IPS-20b (cell line): ENCODE results near the gene CKB.

Source experiments
- H3K27ac ChIP-seq: one replicate; pipeline ENCODE4 v1.5.1; 2013; ENCODE audit warnings: low read length
- H3K27me3 ChIP-seq: 2 replicates; pipeline ENCODE4 v1.6.1; 2013; ENCODE audit warnings: mild to moderate bottlenecking, low read length, inconsistent platforms; ENCODE audit not compliant: insufficient read depth
- H3K36me3 ChIP-seq: 2 replicates; pipeline ENCODE4 v1.6.1; 2013; ENCODE audit warnings: low read depth, mild to moderate bottlenecking, inconsistent platforms, low read length, moderate library complexity; ENCODE audit not compliant: insufficient read depth
- H3K4me1 ChIP-seq: 2 replicates; pipeline ENCODE4 v1.6.1; 2013; ENCODE audit warnings: mild to moderate bottlenecking, control low read depth, inconsistent platforms, low read length, moderate library complexity; ENCODE audit not compliant: insufficient read depth
- H3K4me3 ChIP-seq: 2 replicates; pipeline ENCODE4 v1.5.1; 2013; ENCODE audit warnings: mild to moderate bottlenecking, low read length, inconsistent platforms
- H3K9ac ChIP-seq: 2 replicates; pipeline ENCODE4 v1.6.1; 2013; ENCODE audit warnings: low read depth, mild to moderate bottlenecking, inconsistent platforms, low read length, moderate library complexity
- H3K9me3 ChIP-seq: 2 replicates; pipeline ENCODE4 v1.6.1; 2013; ENCODE audit warnings: mild to moderate bottlenecking, low read depth, low read length, inconsistent platforms; ENCODE audit not compliant: insufficient read depth

The CKB gene

DNA sequence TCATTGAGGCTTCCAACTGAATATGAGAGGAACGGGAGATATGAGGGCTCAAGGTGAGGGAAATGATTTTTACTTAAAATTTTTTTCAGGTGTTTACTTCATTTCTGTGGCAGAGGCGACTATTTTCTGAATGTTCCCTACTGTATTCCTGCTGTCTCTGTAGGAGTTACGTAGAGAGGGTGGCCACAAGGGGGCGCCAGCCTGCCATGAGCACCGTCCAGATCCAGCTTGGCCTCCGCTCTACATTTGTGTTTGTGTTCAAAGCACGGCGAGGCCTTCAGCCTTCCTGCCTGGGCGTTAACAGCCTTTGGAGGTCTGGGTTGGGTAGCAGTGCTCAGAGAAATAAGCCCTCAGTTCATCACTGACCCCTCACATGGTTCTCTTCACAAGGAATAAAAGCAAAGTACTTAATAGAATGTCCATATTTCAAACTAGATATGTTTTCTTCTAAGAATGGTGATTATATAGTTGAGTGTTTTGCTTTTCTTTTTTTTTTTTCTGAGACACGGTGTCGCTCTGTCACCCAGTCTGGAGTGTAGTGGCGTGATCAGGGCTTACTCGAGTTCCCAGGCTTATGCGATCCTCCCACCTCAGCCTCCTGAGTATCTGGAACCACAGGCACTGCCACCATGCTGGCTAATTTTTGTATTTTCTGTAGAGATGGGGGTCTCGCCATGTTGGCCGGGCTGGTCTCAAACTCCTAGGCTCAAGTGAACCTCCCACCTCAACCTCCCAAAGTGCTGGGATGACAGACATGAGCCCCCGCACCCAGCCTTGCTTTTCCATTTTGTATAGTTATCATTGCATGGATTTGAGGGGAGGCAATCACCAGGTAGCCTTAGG lies 22.3 kb downstream of the CKB start:
- Histone ChIP-seq H3K36me3 (peaks cover 72% of the 10 kb centered on the region), H3K27me3 (no peaks in the 10 kb centered on the region), H3K9me3 (no peaks in the 10 kb centered on the region), H3K9ac (no peak overlapping the region), H3K4me1 (no peaks in the 10 kb centered on the region), H3K27ac (no peak overlapping the region), H3K4me3 (no peak overlapping the region)

DNA sequence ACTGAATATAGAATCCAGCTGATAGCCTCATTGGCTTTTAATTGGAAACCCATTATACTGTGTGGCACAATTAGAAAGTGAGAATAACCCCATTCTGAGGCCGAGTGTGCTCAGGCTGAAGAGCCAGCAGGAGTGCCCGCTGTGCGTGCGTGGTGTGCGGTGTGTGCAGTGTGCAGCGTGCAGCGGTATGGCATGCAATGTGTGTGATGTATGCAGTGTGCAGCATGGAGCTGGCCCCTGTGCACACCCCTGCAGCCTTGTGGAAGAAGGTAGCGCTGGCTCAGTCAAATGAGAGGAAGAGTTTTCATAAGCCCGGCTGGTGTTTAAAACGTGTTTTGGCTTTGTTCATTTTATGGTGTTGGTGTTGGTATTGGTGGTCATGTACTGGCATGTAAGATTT lies 22.9 kb downstream of the CKB start:
- no peak overlapping the region for H3K9ac ChIP-seq
- no peak overlapping the region for H3K4me3 ChIP-seq
- H3K4me1 ChIP-seq = no peaks in the 10 kb centered on the region
- H3K27ac ChIP-seq = no peak overlapping the region
- no peaks in the 10 kb centered on the region for H3K27me3 ChIP-seq
- H3K9me3 ChIP-seq = no peaks in the 10 kb centered on the region
- peaks cover 72% of the 10 kb centered on the region for H3K36me3 ChIP-seq

DNA sequence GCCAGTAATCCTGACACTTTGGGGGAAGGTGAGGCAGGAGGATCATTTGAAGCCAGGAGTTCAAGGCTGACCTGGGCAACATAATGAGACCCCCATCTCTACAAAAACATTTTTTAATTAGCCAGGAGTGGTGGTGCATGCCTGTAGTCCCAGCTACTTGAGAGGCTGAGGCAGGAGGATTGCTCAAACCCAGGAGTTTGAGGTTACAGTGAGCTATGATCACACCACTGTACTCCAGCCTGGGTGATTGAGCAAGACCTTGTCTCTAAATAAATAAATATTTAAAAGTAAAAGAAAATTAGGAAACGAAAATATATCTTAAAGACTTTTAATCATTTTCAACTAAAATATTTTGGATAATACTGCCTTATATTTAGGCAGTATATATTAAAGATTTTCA lies 25.9 kb downstream of the CKB start:
- Histone ChIP-seq H3K36me3 (peaks cover 67% of the 10 kb centered on the region), H3K4me1 (no peaks in the 10 kb centered on the region), H3K27me3 (no peaks in the 10 kb centered on the region), H3K4me3 (no peak overlapping the region), H3K9me3 (no peaks in the 10 kb centered on the region), H3K27ac (no peak overlapping the region), H3K9ac (no peak overlapping the region)

DNA sequence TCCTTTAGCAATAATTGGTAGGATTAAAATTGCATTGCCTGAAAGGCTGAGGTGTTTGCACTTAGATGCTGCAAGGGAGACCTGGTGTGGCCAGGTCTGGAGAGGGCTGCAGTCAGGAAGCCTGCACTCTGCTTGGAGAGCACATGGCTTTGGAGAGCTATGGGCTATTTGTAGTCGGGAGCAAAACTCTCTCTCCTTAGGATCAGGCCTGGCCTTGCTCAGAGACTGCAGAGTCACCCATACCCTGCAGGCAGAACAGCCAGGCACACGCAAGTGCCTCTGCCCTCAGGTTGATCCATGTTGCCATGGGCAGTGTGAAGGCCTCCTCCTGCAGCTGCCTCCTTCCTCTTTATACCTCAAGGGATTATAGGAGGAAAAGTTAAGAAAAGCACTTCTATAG lies 26.8 kb downstream of the CKB start:
- H3K4me1 ChIP-seq = no peaks in the 10 kb centered on the region
- no peak overlapping the region for H3K27ac ChIP-seq
- no peaks in the 10 kb centered on the region for H3K9me3 ChIP-seq
- H3K27me3 ChIP-seq = no peaks in the 10 kb centered on the region
- no peak overlapping the region for H3K4me3 ChIP-seq
- no peak overlapping the region for H3K9ac ChIP-seq
- H3K36me3 ChIP-seq = peaks cover 67% of the 10 kb centered on the region

DNA sequence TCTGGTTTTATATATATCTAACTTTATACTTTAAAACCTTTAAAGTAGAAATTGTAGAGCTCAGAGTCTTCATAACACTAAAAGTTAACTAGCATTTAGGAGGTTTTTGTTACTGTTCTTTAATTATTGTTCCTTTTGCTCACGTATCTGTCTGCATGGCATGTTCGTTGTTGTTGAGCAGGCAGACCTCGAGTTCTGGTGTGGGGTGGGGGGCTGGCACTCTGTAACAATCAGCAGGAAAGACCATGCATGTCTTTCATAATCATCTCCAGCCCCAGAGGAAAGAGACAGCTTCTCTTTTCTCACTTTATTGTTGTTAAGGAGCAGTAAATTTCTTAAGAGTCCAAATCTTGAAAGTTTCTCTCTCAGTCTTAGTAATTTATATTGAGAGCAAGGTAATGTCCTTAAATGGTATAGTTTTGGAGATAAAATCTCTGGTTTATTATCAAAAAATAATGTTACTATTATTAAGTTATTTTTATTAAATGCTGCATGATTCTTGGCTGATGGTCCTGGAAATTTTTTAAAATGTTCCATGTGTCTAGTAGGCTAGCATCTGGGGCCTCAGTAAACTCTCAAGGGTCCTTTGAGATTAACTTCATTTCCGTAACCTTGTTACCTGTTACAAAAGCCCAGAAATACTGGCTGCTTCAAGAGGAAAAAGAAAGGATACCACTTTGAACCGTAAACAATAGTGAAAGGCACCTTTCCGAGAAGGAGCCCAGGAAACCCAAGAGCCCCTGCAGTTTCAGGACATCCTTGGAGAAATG lies 30.3 kb downstream of the CKB start:
- Histone ChIP-seq H3K36me3 (peaks cover 76% of the 10 kb centered on the region), H3K27me3 (no peaks in the 10 kb centered on the region), H3K9ac (no peak overlapping the region), H3K4me1 (no peaks in the 10 kb centered on the region), H3K27ac (no peak overlapping the region), H3K4me3 (no peak overlapping the region), H3K9me3 (no peaks in the 10 kb centered on the region)

DNA sequence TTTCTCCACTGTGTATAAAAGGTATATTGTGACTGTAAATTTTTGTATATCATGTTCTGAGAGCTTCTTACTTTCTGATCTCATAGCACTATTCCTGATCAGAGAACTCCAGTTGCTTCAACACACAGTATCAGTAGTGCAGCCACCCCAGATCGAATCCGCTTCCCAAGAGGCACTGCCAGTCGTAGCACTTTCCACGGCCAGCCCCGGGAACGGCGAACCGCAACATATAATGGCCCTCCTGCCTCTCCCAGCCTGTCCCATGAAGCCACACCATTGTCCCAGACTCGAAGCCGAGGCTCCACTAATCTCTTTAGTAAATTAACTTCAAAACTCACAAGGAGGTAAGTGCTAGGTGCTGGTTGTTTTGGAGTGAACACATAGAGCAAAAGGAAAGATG lies 30.9 kb downstream of the CKB start:
- Histone ChIP-seq H3K4me3 (no peak overlapping the region), H3K36me3 (peaks cover 74% of the 10 kb centered on the region), H3K27ac (no peak overlapping the region)

DNA sequence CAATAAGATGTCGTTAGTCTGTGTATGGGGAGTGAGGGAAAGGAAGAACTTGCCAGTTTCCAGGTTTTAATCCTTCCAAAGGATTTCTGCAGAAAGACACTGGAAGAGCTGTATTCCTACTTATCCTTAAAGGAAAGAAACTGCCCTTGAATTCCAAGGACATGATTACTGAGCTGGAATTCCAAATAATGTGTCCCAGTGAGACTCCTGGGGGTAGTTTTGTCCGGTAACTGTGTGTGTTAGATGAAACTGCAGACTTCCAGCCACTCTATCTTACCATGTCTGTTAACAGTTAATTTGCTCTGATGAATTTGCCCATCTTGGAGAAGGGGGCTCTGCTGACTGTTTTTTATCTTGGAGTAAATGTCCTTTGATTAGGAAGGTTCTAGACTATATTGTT lies 33.0 kb downstream of the CKB start:
- no peaks in the 10 kb centered on the region for H3K9me3 ChIP-seq
- no peaks in the 10 kb centered on the region for H3K4me1 ChIP-seq
- H3K27me3 ChIP-seq = no peaks in the 10 kb centered on the region
- H3K4me3 ChIP-seq = no peak overlapping the region
- H3K36me3 ChIP-seq = peaks cover 58% of the 10 kb centered on the region
- H3K9ac ChIP-seq = no peak overlapping the region
- H3K27ac ChIP-seq = no peak overlapping the region

More for the DNA sequence above, 30.9 kb downstream of the CKB start:
- no peaks in the 10 kb centered on the region for H3K27me3 ChIP-seq
- H3K9me3 ChIP-seq = no peaks in the 10 kb centered on the region
- no peak overlapping the region for H3K9ac ChIP-seq
- no peaks in the 10 kb centered on the region for H3K4me1 ChIP-seq

DNA sequence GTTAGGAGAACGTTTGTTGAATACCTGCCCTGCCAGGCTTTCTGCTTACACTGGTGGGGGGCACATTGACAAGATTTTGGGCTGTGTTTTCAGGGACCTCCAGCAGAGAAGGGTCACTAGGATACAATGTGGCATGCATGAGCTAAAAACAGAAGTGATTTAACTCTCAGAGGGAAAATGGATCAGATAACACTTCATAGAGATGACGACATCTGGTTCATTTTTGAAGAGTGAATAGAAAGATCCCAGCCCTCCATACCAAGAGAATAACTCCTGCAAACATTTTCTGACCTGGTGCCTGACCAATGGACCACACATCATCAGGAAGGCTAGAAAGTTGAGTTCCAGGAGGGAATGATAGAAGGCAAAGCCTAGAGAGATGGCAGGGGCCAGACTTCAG lies 33.7 kb downstream of the CKB start:
- Histone ChIP-seq H3K9me3 (no peaks in the 10 kb centered on the region), H3K36me3 (peaks cover 55% of the 10 kb centered on the region), H3K4me1 (no peaks in the 10 kb centered on the region), H3K9ac (no peak overlapping the region), H3K4me3 (no peak overlapping the region), H3K27me3 (no peaks in the 10 kb centered on the region), H3K27ac (no peak overlapping the region)

DNA sequence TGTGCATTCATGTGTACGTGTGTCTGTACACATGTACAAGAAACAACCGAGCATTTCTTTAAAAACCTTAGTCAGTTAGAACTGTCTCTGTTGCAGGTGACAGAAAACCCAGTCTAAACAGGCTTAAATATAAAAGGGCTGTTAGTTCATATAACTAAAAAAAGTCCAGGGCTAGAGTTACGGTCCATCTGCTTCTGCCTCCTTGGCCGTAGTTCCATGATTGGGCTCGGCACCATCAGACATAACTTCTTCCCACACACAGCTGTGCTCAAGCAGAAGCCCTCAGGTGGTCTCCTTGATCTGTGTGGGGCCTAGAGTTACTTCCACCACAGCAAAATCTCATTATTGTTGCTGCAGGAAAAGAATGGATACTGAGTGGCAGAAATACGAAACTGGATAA lies 34.6 kb downstream of the CKB start:
- no peaks in the 10 kb centered on the region for H3K9me3 ChIP-seq
- no peak overlapping the region for H3K27ac ChIP-seq
- no peak overlapping the region for H3K9ac ChIP-seq
- H3K4me3 ChIP-seq = no peak overlapping the region
- no peaks in the 10 kb centered on the region for H3K4me1 ChIP-seq
- no peaks in the 10 kb centered on the region for H3K27me3 ChIP-seq
- peaks cover 59% of the 10 kb centered on the region for H3K36me3 ChIP-seq

DNA sequence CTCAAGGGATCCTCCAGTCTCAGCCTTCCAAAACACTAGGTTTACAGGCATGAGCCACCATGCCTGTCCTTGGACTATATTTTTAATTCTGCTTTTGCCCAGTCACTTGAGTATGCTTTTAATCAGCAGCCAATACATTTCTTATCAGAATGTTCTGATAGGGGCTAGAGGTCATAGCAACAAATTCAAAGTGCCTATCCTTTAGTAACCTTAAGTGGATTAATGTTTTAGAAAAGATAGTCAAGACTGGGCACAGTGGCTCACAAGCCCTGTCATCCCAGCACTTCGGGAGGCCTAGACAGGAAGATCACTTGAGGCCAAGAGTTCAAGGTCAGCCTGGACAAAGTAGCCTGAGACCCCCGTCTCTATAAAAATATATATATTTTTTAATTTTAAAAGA lies 37.1 kb downstream of the CKB start:
- Histone ChIP-seq H3K36me3 (peaks cover 56% of the 10 kb centered on the region), H3K9ac (no peak overlapping the region), H3K9me3 (no peaks in the 10 kb centered on the region), H3K27ac (no peak overlapping the region), H3K27me3 (no peaks in the 10 kb centered on the region), H3K4me3 (no peak overlapping the region), H3K4me1 (no peaks in the 10 kb centered on the region)

DNA sequence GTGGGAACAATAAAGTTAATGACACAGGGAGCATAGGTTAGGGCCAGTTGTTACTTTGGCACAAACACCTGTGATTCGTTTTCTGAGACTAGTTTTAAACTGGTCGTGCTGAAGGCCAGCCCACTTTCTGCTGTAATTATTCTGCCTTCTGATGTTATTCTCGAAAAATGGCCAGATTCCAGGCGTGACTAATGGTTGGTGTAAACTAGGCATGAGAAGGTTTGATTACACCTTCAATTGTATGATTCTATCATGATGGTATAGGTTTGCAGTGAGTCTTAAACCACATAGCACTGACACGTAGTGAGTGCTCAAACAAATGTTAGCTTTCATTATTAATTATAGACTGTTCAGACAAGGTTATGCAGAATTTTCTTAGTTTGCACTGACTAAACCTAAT lies 39.0 kb downstream of the CKB start:
- peaks cover 56% of the 10 kb centered on the region for H3K36me3 ChIP-seq
- H3K27ac ChIP-seq = no peak overlapping the region

DNA sequence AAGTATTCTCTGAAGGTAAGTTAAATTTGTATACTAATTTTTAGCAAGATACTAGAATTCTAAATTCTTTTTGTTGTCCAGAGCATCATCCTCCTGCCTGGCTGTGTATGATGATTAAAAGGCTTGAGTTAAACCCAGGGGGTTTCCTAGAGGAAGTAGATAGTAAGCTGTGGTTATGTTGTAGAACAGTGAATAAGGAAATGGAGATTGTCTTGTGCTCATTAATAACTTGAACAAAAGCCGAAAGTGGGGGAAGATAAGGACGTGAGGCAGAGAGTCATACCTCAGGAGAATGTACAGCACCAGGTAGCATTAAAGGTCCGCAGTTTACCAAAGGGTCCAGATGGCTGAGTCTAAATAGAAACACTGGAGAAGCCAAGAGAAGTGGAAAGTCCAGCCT lies 42.0 kb downstream of the CKB start:
- no peak overlapping the region for H3K27ac ChIP-seq
- H3K4me1 ChIP-seq = no peaks in the 10 kb centered on the region
- no peak overlapping the region for H3K4me3 ChIP-seq
- no peaks in the 10 kb centered on the region for H3K9me3 ChIP-seq
- H3K9ac ChIP-seq = no peak overlapping the region
- H3K36me3 ChIP-seq = peaks cover 71% of the 10 kb centered on the region
- H3K27me3 ChIP-seq = no peaks in the 10 kb centered on the region

More for the DNA sequence above, 39.0 kb downstream of the CKB start:
- Histone ChIP-seq H3K4me1 (no peaks in the 10 kb centered on the region), H3K9me3 (no peaks in the 10 kb centered on the region), H3K9ac (no peak overlapping the region), H3K27me3 (no peaks in the 10 kb centered on the region), H3K4me3 (no peak overlapping the region)
